PC-3 (cell line): ENCODE data around the gene SLC45A3. TPM values are rescaled to one million over a fixed set of nuclear protein-coding genes. Genes with fewer than 3 reads are reported as not detected.

Source experiments
- ATAC-seq: fragments of 200-7000 bp; cut with Tn5 transposase; 2 replicates; pipeline ENCODE4 v1.9.1; 2020; ENCODE audit warnings: mild to moderate bottlenecking, moderate library complexity
- BruUV-seq: library from RNA; stranded (reverse); fragments of 400-500 nt; replicated peaks from 2 replicates; lab custom pipeline; 2021; lab: Mats Ljungman, UMichigan
- CTCF ChIA-PET: fragments of 300-600 bp; sonication (Branson Sonifier 250); formaldehyde crosslinking; loops from one replicate; lab custom pipeline; 2022; ENCODE audit warnings: antibody characterized with exemption; lab: Charles Lee
- POLR2A ChIA-PET: fragments of 300-600 bp; sonication (Branson Sonifier 250); formaldehyde crosslinking; loops from one replicate; lab custom pipeline; 2022; ENCODE audit warnings: antibody characterized with exemption; ENCODE audit not compliant: unreplicated experiment; lab: Charles Lee
- DNase-seq: peaks from one replicate; pipeline ENCODE4 v3.0.0-alpha.2; 2015
- H2AFZ ChIP-seq: fragments of 300-600 bp; sonication (generic); 2 replicates; pipeline ENCODE4 v1.6.0; 2016; ENCODE audit warnings: antibody characterized with exemption, low read length
- H3F3A ChIP-seq: fragments of 300-600 bp; sonication (generic); one replicate; pipeline ENCODE4 v1.6.0; 2017; ENCODE audit warnings: antibody characterized with exemption, low read length, control low read depth, mild to moderate bottlenecking; ENCODE audit not compliant: unreplicated experiment
- H3K27ac ChIP-seq: fragments of 300-600 bp; sonication (generic); 2 replicates; pipeline ENCODE4 v1.5.1; 2016; ENCODE audit warnings: mild to moderate bottlenecking, low read length
- H3K27me3 ChIP-seq: fragments of 300-600 bp; sonication (generic); 2 replicates; pipeline ENCODE4 v1.6.1; 2016; ENCODE audit warnings: low read length, mixed read lengths
- H3K36me3 ChIP-seq: fragments of 300-600 bp; sonication (generic); 2 replicates; pipeline ENCODE4 v1.6.1; 2016; ENCODE audit warnings: low read depth, mixed run types, low read length, mixed read lengths
- H3K4me1 ChIP-seq: fragments of 300-600 bp; sonication (generic); 2 replicates; pipeline ENCODE4 v1.5.1; 2016; ENCODE audit warnings: low read length; ENCODE audit not compliant: insufficient read depth
- H3K4me2 ChIP-seq: fragments of 300-600 bp; sonication (generic); 2 replicates; pipeline ENCODE4 v1.6.0; 2016; ENCODE audit warnings: low read length
- H3K4me3 ChIP-seq: fragments of 300-600 bp; sonication (generic); 2 replicates; pipeline ENCODE4 v1.5.1; 2016; ENCODE audit warnings: mild to moderate bottlenecking, low read length, mixed read lengths
- H3K79me2 ChIP-seq: fragments of 300-600 bp; sonication (generic); 2 replicates; pipeline ENCODE4 v1.6.1; 2017; ENCODE audit warnings: low read length, mixed read lengths
- H3K9ac ChIP-seq: fragments of 300-600 bp; sonication (generic); 2 replicates; pipeline ENCODE4 v1.6.0; 2016; ENCODE audit warnings: mild to moderate bottlenecking, low read length
- H3K9me2 ChIP-seq: fragments of 300-600 bp; sonication (generic); replicated peaks from 2 replicates; pipeline ENCODE4 v1.6.1; 2016; ENCODE audit warnings: mixed run types, low read length, mixed read lengths
- H3K9me3 ChIP-seq: fragments of 300-600 bp; sonication (generic); 2 replicates; pipeline ENCODE4 v1.6.1; 2016; ENCODE audit warnings: low read length, mixed read lengths
- H4K20me1 ChIP-seq: fragments of 300-600 bp; sonication (generic); 2 replicates; pipeline ENCODE4 v1.6.1; 2016; ENCODE audit warnings: low read length, mixed read lengths
- CTCF ChIP-seq: fragments of 300-600 bp; sonication (generic); conservative IDR thresholded peaks from 2 replicates; pipeline ENCODE4 v1.5.1; 2017; ENCODE audit warnings: antibody characterized with exemption, low read depth, mild to moderate bottlenecking, low read length
- EZH2phosphoT487 ChIP-seq: fragments of 300-600 bp; sonication (generic); IDR thresholded peaks from 2 replicates; pipeline ENCODE4 v1.6.1; 2018; ENCODE audit warnings: mild to moderate bottlenecking, antibody characterized with exemption, low read length, borderline replicate concordance
- intact Hi-C: fragments of 100-400 bp; cut with micrococcal nuclease; formaldehyde crosslinking; loops from 2 replicates; pipeline ENCODE4 v1.9.0; 2023
- total RNA-seq: library from RNA; depleted of rRNA; stranded (reverse); fragments of >200 nt; gene quantifications from 2 replicates; pipeline ENCODE4 v1.2.3, GENCODE V29; 2014; rRNA removed

The SLC45A3 gene
- total RNA-seq, 1 experiment from 2014 or later, result 33.2 TPM

GRCh38 chr1:205610901-205611466 lies 69.3 kb downstream of the SLC45A3 start:
- H3K9me2 ChIP-seq, result no peaks in the 10 kb centered on the region
- peaks cover 16% of the 10 kb centered on the region; the same call in 1 of the 2 replicates for H3K79me2 ChIP-seq
- H3K36me3 ChIP-seq, result peaks cover 31% of the 10 kb centered on the region
- H3K27me3 ChIP-seq, result no peaks in the 10 kb centered on the region
- DNase-seq (no peak), ATAC-seq (peak; percentile 61)
- no peak overlapping the region for H3K4me3 ChIP-seq
- peak overlapping the region; percentile 60 for H3K27ac ChIP-seq
- POLR2A ChIA-PET, result no interaction called here
- TF ChIP-seq EZH2phosphoT487, result no peak
- 0 out of 2 replicates have a peak overlapping the region, but pooled peaks have one; percentile 1 for H3K9ac ChIP-seq
- no peaks in the 10 kb centered on the region for H3K9me3 ChIP-seq
- BruUV-seq, result TSS peak; percentile 0
- no peak overlapping the region for H2AFZ ChIP-seq
- intact Hi-C loops, result no loop called here
- H3K4me2 ChIP-seq, result peak overlapping the region; percentile 2; the same call in 1 of the 2 replicates
- H3K4me1 ChIP-seq, result peaks cover 20% of the 10 kb centered on the region
- H4K20me1 ChIP-seq, result no peaks in the 10 kb centered on the region
- H3F3A ChIP-seq, result no peaks in the 10 kb centered on the region
- CTCF ChIA-PET, result no interaction called here

- ATAC-seq (peak; percentile 90), DNase-seq (peak; percentile 56)
- Histone ChIP-seq H3K4me2 (peak overlapping the region; percentile 2), H3K36me3 (peaks cover 23% of the 10 kb centered on the region), H3K4me1 (peaks cover 20% of the 10 kb centered on the region), H3K9me3 (no peaks in the 10 kb centered on the region), H4K20me1 (no peaks in the 10 kb centered on the region), H2AFZ (no peak overlapping the region), H3K9ac (peak overlapping the region; percentile 1; the same call in 1 of the 2 replicates), H3F3A (no peaks in the 10 kb centered on the region), H3K79me2 (peaks cover 16% of the 10 kb centered on the region; the same call in 1 of the 2 replicates), H3K4me3 (no peak overlapping the region), H3K27me3 (no peaks in the 10 kb centered on the region), H3K27ac (peak overlapping the region; percentile 60), H3K9me2 (no peaks in the 10 kb centered on the region)
- ChIA-PET POLR2A (no interaction called here), CTCF (no interaction called here)
- intact Hi-C loops, result no loop called here
- TF ChIP-seq CTCF, result no peak
- BruUV-seq, result no TSS peak
Observed at GRCh38 chr1:205610036-205610435, 70.3 kb downstream of the SLC45A3 start.

Other genes with a start within 250 kb of the SLC45A3 start
- gene BLACAT1, start 224.5 kb downstream of the SLC45A3 start, total RNA-seq, result 1.5 and 1.6 TPM in 2 replicates
- 13.2 and 16.4 TPM in 2 replicates for gene CDK18, start 175.8 kb downstream of the SLC45A3 start, total RNA-seq
- gene ELK4, start 48.5 kb downstream of the SLC45A3 start, total RNA-seq, result 16.3 and 16.4 TPM in 2 replicates
- 101 and 122 TPM in 2 replicates for gene NUCKS1, start 69.7 kb upstream of the SLC45A3 start, total RNA-seq
- 7.4 and 7.9 TPM in 2 replicates for gene RAB29, start 95.0 kb upstream of the SLC45A3 start, total RNA-seq
- 17.2 and 22.8 TPM in 2 replicates for gene SLC41A1, start 132.7 kb upstream of the SLC45A3 start, total RNA-seq
- gene PM20D1, start 169.6 kb upstream of the SLC45A3 start, total RNA-seq, result not detected in 2 replicates